Measurements from ENCODE around the gene NFIA. TPM values are rescaled to one million over a fixed set of nuclear protein-coding genes. Genes with fewer than 3 reads are reported as not detected.
A peak's percentile ranks its signal among the peaks of the same experiment; 100 is the strongest.

NFIA gene
- total and polyA plus RNA-seq, 2 of the 13 experiments (the other 11 are each of a cell fraction or from before 2014, with no cell fraction given) = 14.7 to 28.5 TPM

- Histone ChIP-seq H2AFZ (ENCODE audit: low read length) (no peak overlapping the region), H3K4me1 (ENCODE audit: insufficient read depth, low read length) (peaks cover 10% of the 10 kb centered on the region), H3K79me2 (ENCODE audit: insufficient read depth, low read length) (peaks cover 16% of the 10 kb centered on the region), H3K27me3 (ENCODE audit: control insufficient read depth in 1 of 2, insufficient read depth in 2 of 2, low read length in 2 of 2) (no peaks in the 10 kb centered on the region; a peak in 1 of 5 replicates), H3K9me3 (ENCODE audit: low read length) (no peaks in the 10 kb centered on the region), H3K36me3 (replicated peaks in 1 of 2; ENCODE audit: control insufficient read depth in 1 of 2, insufficient read depth in 2 of 2, low read length in 2 of 2) (peaks cover 5 to 20% of the 10 kb centered on the region in 2 experiments), H3K4me2 (ENCODE audit: low read depth, low read length) (no peak overlapping the region), H3K9ac (ENCODE audit: insufficient read depth, low read depth, low read length) (no peak overlapping the region), H3K4me3 (replicated peaks in 1 of 3; ENCODE audit: insufficient read depth in 1 of 3, low read depth in 2 of 3, low read length in 3 of 3) (no peak overlapping the region), H4K20me1 (ENCODE audit: insufficient read depth, low read length) (peaks cover 6% of the 10 kb centered on the region; the same call in 1 of the 2 replicates), H3K27ac (ENCODE audit: extremely low read length, insufficient read depth, low read length) (no peak overlapping the region)
- FAIRE-seq (no peak), DNase-seq (ENCODE audit: low spot score) (no peak), ATAC-seq (no peak)
- intact Hi-C loops (cut with micrococcal nuclease; ENCODE audit: unreplicated experiment) (no loop called here), in situ Hi-C loops (cut with HindIII; ENCODE audit: extremely low pct_ligation_motif_present, low pct_unique_long_range_greater_than_20kb) (no loop called here)
- CTCF ChIA-PET (ENCODE audit: low intra/inter-chr PET ratio, low total read pairs) = no interaction called here
- 81% methylated on average over 4 of the region's 4 CpGs for WGBS (ENCODE audit: low lambda C conversion rate)
- TF ChIP-seq ZKSCAN1 (IDR thresholded peaks at IDR 0.05; ENCODE audit: low read length) = peak; percentile 75; the same call in 1 of the 2 replicates
- TF ChIP-seq, protein P1, sequence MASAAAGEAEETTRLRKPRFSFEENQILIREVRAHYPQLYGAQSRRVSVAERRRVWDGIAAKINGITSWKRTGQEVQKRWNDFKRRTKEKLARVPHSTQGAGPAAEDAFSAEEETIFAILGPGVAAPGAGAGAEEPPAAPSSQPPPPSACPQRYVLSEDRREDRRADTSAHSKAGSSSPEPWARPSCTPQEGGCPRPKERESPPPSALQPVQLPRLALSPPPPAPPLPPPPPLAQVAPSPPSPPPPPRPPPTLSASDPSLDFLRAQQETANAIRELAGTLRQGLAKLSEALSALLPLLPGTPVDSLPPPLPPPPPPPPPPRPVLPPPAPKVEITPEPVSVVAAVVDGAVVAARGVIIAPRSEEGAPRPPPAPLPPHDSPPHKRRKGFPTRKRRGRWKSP (CRISPR knock-in tag; IDR thresholded peaks at IDR 0.05) = no peak
- POLR2A ChIA-PET = no interaction called here
- no TSS peak for BruUV-seq (replicated peaks)
These were observed 247.2 kb downstream of the NFIA start for GRCh38 chr1:61329556-61329955.

DNA sequence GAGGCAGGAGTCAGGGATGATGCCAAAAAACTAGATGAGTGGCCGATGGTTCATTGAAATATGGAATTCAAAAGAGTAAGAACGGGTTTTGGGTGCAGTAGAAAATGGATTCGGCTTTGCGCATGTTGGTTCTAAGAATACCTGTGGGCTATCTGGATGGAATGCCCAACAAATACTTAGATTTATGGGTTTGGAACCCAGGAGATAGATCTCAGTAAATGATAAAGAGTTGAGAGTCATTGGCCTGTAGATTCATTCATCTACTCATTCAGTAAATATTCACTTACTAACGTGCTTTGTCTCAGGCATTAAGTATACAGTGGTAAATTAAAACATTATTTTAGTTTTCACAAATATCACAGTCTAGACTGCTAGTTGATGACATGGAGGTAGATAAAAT lies 247.7 kb downstream of the NFIA start:
- no peak for FAIRE-seq

More for the DNA sequence above, 247.7 kb downstream of the NFIA start:
- Histone ChIP-seq H3K4me1 (ENCODE audit: insufficient read depth, low read length) (peaks cover 6% of the 10 kb centered on the region; the same call in 1 of the 2 replicates), H3K9me3 (ENCODE audit: low read length) (no peaks in the 10 kb centered on the region), H3K27ac (ENCODE audit: extremely low read length, insufficient read depth, low read length) (no peak overlapping the region), H3K4me2 (ENCODE audit: low read depth, low read length) (no peak overlapping the region), H3K9ac (ENCODE audit: insufficient read depth, low read depth, low read length) (no peak overlapping the region), H3K27me3 (ENCODE audit: control insufficient read depth in 1 of 2, insufficient read depth in 2 of 2, low read length in 2 of 2) (no peaks in the 10 kb centered on the region; a peak in 1 of 5 replicates), H3K36me3 (replicated peaks in 1 of 2; ENCODE audit: control insufficient read depth in 1 of 2, insufficient read depth in 2 of 2, low read length in 2 of 2) (peaks cover 6 to 24% of the 10 kb centered on the region in 2 experiments), H4K20me1 (ENCODE audit: insufficient read depth, low read length) (peaks cover 6% of the 10 kb centered on the region; the same call in 1 of the 2 replicates), H3K4me3 (replicated peaks in 1 of 3; ENCODE audit: insufficient read depth in 1 of 3, low read depth in 2 of 3, low read length in 3 of 3) (no peak overlapping the region), H2AFZ (ENCODE audit: low read length) (no peak overlapping the region), H3K79me2 (ENCODE audit: insufficient read depth, low read length) (peaks cover 16% of the 10 kb centered on the region)
- no TSS peak for BruUV-seq (replicated peaks)
- ChIA-PET CTCF (ENCODE audit: low intra/inter-chr PET ratio, low total read pairs) (no interaction called here), POLR2A (no interaction called here)
- DNase-seq (ENCODE audit: low spot score) (no peak), ATAC-seq (no peak)
- in situ Hi-C loops (cut with HindIII; ENCODE audit: extremely low pct_ligation_motif_present, low pct_unique_long_range_greater_than_20kb) = no loop called here
- TF ChIP-seq KLF13 (CRISPR knock-in tag; IDR thresholded peaks at IDR 0.05) (no peak), HOXA3 (CRISPR knock-in tag; IDR thresholded peaks at IDR 0.05) (no peak), ZNF326 (CRISPR knock-in tag; IDR thresholded peaks at IDR 0.05; ENCODE audit: borderline replicate concordance) (no peak), MIER2 (CRISPR knock-in tag; IDR thresholded peaks at IDR 0.05) (no peak)
- WGBS (ENCODE audit: low lambda C conversion rate) = 99% methylated on average over 5 of the region's 5 CpGs
- intact Hi-C loops (cut with micrococcal nuclease; ENCODE audit: unreplicated experiment) = no loop called here
